ENCODE data around the gene RAB32. TPM values are rescaled to one million over a fixed set of nuclear protein-coding genes. Genes with fewer than 3 reads are reported as not detected.

RAB32 gene
- total RNA-seq: 79.2 and 89.6 TPM in 2 replicates

GRCh38 chr6:146543211-146543939 lies at the start of gene RAB32:
Gene RAB32 (plus strand): TSS chr6:146543833. CDS start chr6:146543872, 39 bp downstream.

GRCh38 chr6:146598772-146599405 lies 55.3 kb downstream of the RAB32 start, which contains the start of gene ADGB:
Gene ADGB (plus strand): TSS chr6:146598972. CDS start chr6:146599041, 69 bp downstream.

Other genes starting within 250 kb of the RAB32 start
- gene ADGB, start 55.1 kb downstream of the RAB32 start, total RNA-seq: not detected in 2 replicates